Measurements from ENCODE around the gene SPATA31D3.
"Not testable (repeated sequence)": the region's sequence is repeated elsewhere in the genome, so short reads cannot be mapped to it uniquely, and the experiment has no call there.

The SPATA31D3 gene

DNA sequence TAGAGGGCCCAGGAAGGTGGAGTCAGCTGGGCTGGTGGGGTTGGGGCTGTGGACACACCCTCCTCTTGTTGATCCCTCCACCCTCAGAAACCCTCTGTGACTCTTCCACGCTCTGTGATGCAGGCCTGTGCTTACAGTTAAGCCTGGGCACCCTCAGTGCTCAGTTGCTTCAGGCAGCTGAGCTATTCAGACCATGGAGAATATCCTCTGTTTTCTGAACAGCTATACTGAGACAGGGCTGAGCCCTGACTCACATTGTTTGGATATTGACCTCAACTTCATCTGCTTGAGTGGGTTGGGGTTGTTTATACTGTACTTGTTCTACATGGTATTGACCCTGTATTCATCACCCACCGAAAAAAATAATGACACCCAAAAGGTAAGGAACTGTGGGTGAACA lies at the start of gene SPATA31D3:
SPATA31D3 (plus strand) TSS at position 108 of the 400 bp plus-strand sequence; CDS start at position 194, 86 bp downstream.
- not testable (repeated sequence) for DNase-seq

DNA sequence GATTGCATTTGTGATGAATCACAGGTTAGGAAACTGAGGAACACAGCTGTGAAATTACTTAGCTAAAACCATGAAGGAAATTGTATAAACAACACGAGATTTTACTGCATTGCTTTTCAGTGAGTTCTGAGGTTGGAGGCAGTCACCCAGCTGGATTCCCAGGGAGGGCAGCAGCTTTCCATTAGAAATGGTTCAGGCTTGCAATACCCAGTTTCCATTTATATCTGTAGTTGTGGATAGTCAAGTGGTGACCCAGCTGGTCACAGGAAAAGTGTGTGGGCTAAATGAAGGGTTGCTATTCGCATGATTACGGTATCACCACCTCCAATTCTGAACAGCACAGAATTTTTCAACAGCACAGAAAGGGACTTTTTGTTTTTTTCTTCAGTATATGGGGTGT lies 49.4 kb upstream of the SPATA31D3 start:
- no peak for DNase-seq

DNA sequence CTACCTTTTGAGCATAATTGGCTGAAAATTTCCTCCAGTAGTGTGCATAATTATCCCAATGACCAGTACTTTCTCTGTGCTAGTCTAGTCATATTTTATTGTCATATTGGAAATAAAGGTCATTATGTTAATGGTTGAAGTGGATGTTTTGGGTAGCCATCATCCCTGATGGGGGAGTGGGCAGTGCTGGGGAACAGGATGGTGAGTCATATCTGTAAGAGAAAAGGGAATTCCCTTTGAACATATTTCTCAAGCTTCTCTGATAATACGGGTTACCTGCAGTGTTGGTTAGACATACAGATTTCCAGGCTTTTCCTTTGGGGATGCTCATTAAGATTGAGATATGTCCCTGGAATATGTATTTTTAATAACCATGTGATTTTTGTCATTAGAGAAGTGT lies 48.4 kb upstream of the SPATA31D3 start:
- no peak for DNase-seq

- no peak for DNase-seq
Measured at GRCh38 chr9:81896070-81896469, 47.2 kb upstream of the SPATA31D3 start.

GRCh38 chr9:81898851-81899250 lies 44.4 kb upstream of the SPATA31D3 start:
- DNase-seq: no peak

- DNase-seq: no peak
Measured at GRCh38 chr9:81902196-81902595, 41.1 kb upstream of the SPATA31D3 start.

GRCh38 chr9:81902626-81903025 lies 40.7 kb upstream of the SPATA31D3 start:
- DNase-seq: no peak

DNA sequence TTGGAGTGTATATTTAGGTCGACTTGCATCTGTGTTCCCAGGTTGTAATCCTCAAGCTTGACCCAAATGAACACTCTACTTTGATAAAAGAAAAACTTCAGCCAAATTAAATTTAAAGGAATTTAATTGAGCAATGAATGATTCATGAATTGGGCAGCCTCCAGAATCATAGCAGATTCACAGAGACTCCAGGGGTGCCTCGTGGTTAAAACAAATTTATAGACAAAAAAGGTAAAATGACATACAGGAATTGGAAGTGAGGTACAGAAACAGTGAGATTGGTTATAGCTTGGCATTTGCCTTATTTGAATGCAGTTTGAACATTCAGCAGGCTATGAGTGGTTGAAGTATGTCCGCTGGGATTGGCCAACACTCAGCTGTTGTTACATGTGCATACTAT lies 36.6 kb upstream of the SPATA31D3 start:
- no peak for DNase-seq

DNA sequence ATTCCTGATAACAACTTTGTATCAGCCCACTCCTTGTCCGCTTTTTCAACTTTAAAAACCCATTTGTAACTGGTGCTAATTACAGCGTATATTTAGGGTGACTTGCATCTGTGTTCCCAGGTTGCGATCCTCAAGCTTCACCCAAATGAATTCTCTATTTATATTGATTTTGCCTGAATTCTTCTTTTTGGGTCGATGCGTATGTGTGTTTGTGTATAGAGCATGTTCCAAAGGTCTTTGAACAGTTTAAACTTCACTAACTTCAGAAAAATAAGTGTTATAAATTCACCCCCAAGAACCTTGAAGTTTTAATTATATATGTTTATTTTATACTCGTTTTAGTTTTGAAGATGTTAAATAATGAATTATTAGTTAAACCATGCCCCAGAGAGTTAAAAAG lies 31.2 kb upstream of the SPATA31D3 start:
- DNase-seq: no peak

GRCh38 chr9:81915801-81916505 lies 27.3 kb upstream of the SPATA31D3 start:
- no peak for DNase-seq

GRCh38 chr9:81918507-81918906 lies 24.8 kb upstream of the SPATA31D3 start:
- DNase-seq: not testable (repeated sequence)

GRCh38 chr9:81928305-81928704 lies 15.0 kb upstream of the SPATA31D3 start, which contains the start of gene SPATA31D4:
Gene SPATA31D4 (plus strand): TSS chr9:81928428. CDS start chr9:81928514, 86 bp downstream.
- DNase-seq: not testable (repeated sequence)

DNA sequence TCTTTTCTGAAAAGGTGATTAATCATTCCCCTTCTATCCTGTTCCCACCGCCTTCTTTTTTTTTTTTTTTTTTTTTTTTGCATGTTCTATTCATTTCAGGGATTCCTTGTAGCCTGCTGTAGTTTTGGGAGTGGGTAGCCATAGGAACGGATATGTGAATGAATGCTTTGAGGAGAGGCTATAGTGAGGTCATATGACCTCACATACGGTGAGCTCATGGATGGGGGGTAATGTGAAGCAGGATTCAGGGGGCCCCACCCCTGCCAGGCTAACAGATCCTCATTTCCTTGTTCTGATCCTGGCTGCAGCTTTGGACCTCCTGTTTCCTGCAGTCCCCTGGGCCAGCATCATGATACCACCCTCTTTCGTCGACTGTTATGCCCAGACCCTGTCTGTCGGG lies 13.2 kb upstream of the SPATA31D3 start:
- DNase-seq: not testable (repeated sequence)

DNA sequence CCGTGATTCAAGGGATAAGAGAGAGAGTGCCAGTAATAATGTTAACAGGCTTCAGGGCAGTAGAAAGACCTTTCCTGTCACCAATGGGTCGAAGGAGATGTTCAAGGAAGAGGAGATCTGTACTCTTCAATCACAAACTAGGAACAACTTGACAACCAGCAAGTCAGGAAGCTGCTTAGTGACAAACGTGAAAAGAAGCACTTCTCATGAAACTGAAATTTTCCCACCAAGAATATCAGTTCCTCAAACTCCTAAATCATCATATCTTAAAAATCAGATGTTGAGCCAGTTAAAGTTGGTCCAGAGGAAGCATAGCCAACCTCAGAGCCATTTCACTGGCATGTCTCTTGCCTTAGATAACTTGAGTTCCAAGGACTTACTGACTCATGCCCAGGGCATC lies 9.8 kb upstream of the SPATA31D3 start:
- DNase-seq: not testable (repeated sequence)

DNA sequence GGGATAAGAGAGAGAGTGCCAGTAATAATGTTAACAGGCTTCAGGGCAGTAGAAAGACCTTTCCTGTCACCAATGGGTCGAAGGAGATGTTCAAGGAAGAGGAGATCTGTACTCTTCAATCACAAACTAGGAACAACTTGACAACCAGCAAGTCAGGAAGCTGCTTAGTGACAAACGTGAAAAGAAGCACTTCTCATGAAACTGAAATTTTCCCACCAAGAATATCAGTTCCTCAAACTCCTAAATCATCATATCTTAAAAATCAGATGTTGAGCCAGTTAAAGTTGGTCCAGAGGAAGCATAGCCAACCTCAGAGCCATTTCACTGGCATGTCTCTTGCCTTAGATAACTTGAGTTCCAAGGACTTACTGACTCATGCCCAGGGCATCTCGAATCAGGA lies 5.3 kb downstream of the SPATA31D3 start:
- DNase-seq: not testable (repeated sequence)

DNA sequence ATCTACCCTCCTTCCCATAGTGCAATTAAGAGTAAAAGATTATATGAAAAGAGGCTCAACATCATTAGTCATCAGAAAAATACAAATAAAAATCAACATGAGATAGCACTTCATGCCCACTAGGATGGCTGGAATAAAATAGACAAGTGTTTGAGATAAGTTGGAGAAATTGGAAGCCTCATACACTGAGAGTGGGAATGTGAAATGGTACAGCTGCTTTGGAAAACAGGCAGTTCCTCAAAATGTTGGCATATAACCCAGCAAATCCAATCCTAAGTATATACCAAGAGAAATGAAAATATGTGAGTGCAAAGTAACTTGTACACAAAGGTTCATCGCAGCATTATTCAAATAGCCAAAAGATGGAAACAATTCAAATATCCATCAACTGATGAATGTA lies 9.8 kb downstream of the SPATA31D3 start:
- DNase-seq: no peak

DNA sequence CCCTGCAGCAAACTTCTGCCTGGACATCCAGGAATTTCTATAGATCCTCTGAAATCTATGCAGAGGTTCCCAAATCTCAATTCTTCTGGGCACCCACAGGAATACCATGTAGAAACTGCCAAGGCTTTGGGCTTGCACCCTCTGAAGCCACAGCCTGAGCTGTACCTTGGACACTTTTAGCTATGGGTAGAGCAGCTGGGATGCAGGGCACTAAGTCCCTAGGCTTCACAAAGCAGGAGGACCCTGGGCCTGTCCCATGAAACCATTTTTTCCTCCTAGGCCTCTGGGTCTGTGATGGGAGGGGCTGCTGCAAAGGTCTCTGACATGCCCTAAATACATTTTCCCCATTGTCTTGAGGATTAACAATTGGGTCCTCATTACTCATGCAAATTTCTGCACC lies 12.3 kb downstream of the SPATA31D3 start:
- no peak for DNase-seq

GRCh38 chr9:81964218-81965171 lies 21.2 kb downstream of the SPATA31D3 start:
- DNase-seq: peak; percentile 0

DNA sequence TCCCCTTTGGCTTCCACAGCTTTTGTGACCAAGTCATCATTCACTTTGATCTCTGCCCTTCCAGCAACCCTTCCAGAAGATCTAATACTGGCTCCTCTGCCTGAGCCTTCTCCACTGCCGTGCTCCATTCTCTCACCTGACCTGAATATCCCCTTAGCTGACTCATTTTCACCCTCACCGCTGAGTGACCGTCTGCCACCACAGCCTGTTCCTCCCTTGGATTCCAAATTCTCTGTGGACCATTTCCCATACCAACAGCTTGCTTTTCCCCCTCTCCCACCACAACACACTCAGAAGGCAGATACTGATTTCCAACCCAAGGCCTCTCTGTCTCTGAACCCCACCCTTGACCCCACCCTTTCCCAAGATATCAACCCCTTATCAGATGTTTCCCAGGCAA lies 24.7 kb downstream of the SPATA31D3 start:
- DNase-seq: no peak

GRCh38 chr9:81969971-81970370 lies 26.7 kb downstream of the SPATA31D3 start:
- no peak for DNase-seq

- DNase-seq: no peak
Measured at GRCh38 chr9:81971727-81972126, 28.4 kb downstream of the SPATA31D3 start.

GRCh38 chr9:81974764-81975163 lies 31.5 kb downstream of the SPATA31D3 start:
- DNase-seq: no peak

GRCh38 chr9:81976351-81976750 lies 33.1 kb downstream of the SPATA31D3 start:
- no peak for DNase-seq

DNA sequence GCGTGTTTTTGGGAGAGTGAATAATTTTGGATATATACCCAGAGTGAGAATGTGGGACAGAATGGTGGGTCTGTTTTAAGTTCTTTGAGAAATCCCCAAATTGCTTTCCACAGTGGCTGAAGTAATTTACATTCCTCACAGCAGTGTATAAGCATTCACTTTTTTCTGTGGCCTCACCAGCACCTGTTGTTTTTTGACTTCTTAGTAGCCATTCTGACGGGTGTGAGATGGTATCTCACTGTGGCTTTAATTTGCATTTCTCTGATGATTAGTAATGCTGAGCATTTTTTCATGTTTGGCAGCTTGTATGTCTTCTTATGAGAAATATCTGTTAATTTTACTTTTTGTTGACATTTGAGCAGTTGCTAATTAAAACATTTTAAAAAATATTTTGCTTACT lies 35.9 kb downstream of the SPATA31D3 start:
- DNase-seq: no peak

Measured in eye (tissue), 1 donor.